ENCODE results near the gene MAGI2. TPM values are rescaled to one million over a fixed set of nuclear protein-coding genes. Genes with fewer than 3 reads are reported as not detected.

The MAGI2 gene
- total RNA-seq, 2 experiments from 2014 or later: 0.08 to 0.13 TPM

DNA sequence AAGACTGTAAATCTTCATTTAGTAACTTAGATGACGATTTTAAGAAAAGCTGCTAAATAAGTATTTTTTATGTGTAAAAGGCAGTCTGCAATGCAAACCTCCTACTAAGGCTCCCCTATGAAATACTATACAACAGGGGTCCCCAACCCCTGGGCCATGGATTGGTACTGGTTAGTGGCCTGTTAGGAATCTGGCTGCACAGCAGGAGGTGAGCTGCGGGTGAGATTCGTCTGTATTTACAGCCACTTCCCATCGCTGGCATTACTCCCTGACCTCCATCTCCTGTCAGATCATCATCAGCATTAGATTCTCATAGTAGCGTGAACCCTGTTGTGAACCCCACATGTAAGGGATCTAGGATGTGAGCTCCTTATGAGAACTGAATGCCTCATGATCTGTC lies 580.4 kb downstream of the MAGI2 start:
- CTCF ChIA-PET: no interaction called here

DNA sequence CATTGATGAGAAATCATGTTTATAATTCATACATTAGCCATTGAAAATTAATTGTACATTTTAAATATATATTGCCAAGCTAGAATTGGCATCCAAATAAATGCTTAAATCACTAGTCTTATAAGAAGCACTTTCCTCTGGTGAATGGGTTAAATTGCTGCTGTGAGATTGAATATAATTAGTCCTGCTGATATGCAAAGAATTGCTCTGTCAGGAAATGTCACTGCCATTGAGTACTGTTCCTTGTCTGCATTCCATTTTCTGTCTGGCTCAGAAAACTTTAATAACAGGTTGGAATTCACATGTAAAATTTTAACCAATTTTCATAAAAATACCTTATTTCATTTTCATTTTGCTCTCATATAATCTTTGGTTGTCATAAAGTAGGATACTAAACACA lies 589.1 kb downstream of the MAGI2 start:
- no peak overlapping the region for H3K27ac Mint-ChIP-seq
- CTCF ChIA-PET: no interaction called here
- H3K27me3 Mint-ChIP-seq: no peaks in the 10 kb centered on the region
- H3K4me3 Mint-ChIP-seq: no peak overlapping the region
- H3K36me3 Mint-ChIP-seq (ENCODE audit: low read depth): no peaks in the 10 kb centered on the region
- no peaks in the 10 kb centered on the region for H3K4me1 Mint-ChIP-seq
- POLR2A ChIA-PET: interaction anchor here (0.6 kb wide), 1 partner anchor 192 kb away, joined by 4 read pairs; no protein-coding TSS in a partner anchor
- peaks cover 9% of the 10 kb centered on the region for H3K9me3 Mint-ChIP-seq
- DNase-seq: no peak

More for the DNA sequence above, 580.4 kb downstream of the MAGI2 start:
- Mint-ChIP-seq H3K27ac (no peak overlapping the region), H3K9me3 (peaks cover 2% of the 10 kb centered on the region), H3K4me3 (no peak overlapping the region), H3K27me3 (no peaks in the 10 kb centered on the region), H3K36me3 (ENCODE audit: low read depth) (no peaks in the 10 kb centered on the region), H3K4me1 (no peaks in the 10 kb centered on the region)
- POLR2A ChIA-PET: no interaction called here
- no peak for DNase-seq

DNA sequence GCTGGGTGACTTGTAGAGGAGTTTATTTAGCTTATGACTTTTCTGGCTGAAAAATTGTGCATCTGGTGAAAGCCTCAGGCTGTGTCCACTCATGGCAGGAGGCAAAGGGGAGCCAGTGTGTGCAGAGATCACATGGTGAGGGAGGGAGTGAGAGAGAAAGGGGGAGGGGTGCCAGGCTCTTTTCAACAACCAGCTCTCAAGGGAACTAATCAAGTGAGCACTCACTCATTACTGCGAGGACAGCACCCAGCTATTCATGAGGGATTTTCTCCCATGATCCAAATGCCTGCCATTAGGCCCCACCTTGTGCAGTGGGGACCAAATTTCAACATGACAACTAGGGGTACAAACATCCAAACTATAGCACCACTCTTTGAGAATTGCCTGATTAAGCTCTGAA lies 590.2 kb downstream of the MAGI2 start:
- Mint-ChIP-seq H3K4me1 (no peaks in the 10 kb centered on the region), H3K9me3 (peaks cover 8% of the 10 kb centered on the region), H3K4me3 (no peak overlapping the region), H3K36me3 (ENCODE audit: low read depth) (no peaks in the 10 kb centered on the region), H3K27ac (no peak overlapping the region), H3K27me3 (no peaks in the 10 kb centered on the region)
- ChIA-PET CTCF (no interaction called here), POLR2A (no interaction called here)
- no peak for DNase-seq

DNA sequence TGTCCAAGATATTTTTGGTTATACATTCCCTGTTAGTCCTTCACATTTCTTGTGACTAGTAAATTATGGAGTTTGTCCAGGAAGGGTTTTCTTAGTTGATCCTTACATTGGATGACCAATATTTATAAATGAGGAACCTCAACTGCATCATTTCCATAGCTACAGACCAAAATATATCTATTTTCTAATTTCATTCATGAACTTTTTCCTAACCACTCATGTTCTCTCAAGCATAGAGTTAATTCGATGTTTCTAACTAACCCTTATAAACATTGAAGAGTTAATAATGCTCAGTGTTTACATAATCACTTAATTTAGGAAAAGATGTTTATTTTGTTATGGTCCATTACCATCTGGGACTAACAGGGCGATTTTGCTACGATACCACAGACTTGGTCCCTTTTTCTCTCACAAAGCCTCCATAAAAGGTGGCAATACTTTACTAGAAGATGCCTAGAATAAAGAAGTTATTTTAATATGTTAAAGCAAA lies 591.0 kb downstream of the MAGI2 start:
- peaks cover 11% of the 10 kb centered on the region for H3K9me3 Mint-ChIP-seq
- H3K27me3 Mint-ChIP-seq: no peaks in the 10 kb centered on the region
- no peak overlapping the region for H3K27ac Mint-ChIP-seq
- POLR2A ChIA-PET: no interaction called here
- no peak for DNase-seq
- CTCF ChIA-PET: no interaction called here
- no peak overlapping the region for H3K4me3 Mint-ChIP-seq
- H3K4me1 Mint-ChIP-seq: no peaks in the 10 kb centered on the region
- H3K36me3 Mint-ChIP-seq (ENCODE audit: low read depth): no peaks in the 10 kb centered on the region

DNA sequence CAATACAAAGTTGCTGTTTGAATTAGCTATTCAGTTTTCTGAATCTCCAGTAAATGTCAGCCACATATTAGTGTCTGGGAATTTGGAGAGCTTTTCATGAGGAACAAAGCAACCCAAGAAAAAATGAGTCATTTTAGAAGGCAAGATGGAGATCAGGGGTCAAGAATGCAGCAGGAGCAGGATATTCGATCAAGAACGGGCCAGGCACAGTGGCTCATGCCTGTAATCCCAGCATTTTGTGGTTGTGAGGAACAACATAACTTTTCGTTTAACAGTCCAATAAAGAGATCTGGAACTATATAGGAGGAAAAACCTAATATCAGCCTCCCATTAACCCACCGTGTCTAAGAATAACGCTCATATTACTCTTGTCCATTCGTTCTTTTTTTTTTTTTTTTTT lies 600.5 kb downstream of the MAGI2 start:
- H3K36me3 Mint-ChIP-seq (ENCODE audit: low read depth): no peaks in the 10 kb centered on the region
- no peak for DNase-seq
- no peaks in the 10 kb centered on the region for H3K27me3 Mint-ChIP-seq
- H3K4me3 Mint-ChIP-seq: no peak overlapping the region
- H3K4me1 Mint-ChIP-seq: no peaks in the 10 kb centered on the region
- H3K27ac Mint-ChIP-seq: no peak overlapping the region
- POLR2A ChIA-PET: no interaction called here
- peaks cover 3% of the 10 kb centered on the region for H3K9me3 Mint-ChIP-seq
- CTCF ChIA-PET: no interaction called here

DNA sequence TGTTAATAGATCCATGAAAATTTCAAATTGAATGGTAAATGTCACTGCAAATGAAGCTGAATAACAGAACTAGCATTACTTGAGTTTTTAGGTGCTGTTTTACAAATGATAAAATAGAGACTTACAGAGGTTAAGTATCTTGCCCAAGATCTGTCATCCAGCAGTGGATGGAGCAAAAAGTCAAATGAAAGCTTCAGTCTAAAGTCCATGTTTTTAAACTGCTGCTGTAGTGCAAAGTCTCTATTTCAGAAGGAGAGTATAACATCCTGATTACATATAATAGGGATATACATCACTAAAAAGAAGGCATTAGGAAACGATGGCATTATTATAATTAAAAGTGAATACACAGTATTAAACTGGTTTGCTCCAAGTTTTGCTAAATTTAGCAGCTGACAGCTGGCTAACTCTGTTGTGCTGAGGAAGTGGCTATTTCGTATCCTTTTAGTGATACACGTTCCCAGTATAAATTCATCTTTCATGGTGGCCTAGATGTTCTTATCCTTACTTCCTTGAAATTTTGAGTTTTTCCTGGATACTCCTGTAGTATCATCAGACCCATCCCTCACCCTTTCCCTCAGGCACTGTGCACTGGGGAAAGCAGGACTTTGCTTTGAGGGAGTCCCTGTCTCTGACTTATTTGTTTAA lies 603.2 kb downstream of the MAGI2 start:
- no peak overlapping the region for H3K27ac Mint-ChIP-seq
- H3K9me3 Mint-ChIP-seq: no peaks in the 10 kb centered on the region
- POLR2A ChIA-PET: no interaction called here
- no peak overlapping the region for H3K4me3 Mint-ChIP-seq
- no peak for DNase-seq
- CTCF ChIA-PET: no interaction called here
- no peaks in the 10 kb centered on the region for H3K36me3 Mint-ChIP-seq (ENCODE audit: low read depth)
- no peaks in the 10 kb centered on the region for H3K4me1 Mint-ChIP-seq
- no peaks in the 10 kb centered on the region for H3K27me3 Mint-ChIP-seq

DNA sequence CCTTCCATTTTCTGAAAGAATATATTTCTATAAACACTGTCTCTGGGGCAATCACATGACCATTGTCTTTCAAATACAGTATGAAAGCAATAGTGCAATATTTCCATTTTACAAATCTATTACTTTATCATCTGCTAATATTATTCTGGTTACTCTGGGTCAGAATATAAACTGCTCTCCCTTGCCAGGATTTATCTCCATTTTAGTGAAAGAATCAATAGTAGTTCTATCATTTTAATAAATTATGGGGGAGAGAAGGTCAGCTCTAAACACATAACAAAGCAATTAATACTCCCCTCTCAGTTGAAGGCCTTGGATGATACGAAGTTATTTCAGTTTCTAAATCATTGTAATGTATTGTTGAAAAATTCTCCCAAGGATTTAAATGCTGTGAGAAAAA lies 608.3 kb downstream of the MAGI2 start:
- ChIA-PET CTCF (no interaction called here), POLR2A (no interaction called here)
- H3K27me3 Mint-ChIP-seq: no peaks in the 10 kb centered on the region
- no peak overlapping the region for H3K27ac Mint-ChIP-seq
- H3K9me3 Mint-ChIP-seq: peaks cover 3% of the 10 kb centered on the region
- H3K4me3 Mint-ChIP-seq: no peak overlapping the region
- H3K36me3 Mint-ChIP-seq (ENCODE audit: low read depth): no peaks in the 10 kb centered on the region
- DNase-seq: no peak
- H3K4me1 Mint-ChIP-seq: no peaks in the 10 kb centered on the region

DNA sequence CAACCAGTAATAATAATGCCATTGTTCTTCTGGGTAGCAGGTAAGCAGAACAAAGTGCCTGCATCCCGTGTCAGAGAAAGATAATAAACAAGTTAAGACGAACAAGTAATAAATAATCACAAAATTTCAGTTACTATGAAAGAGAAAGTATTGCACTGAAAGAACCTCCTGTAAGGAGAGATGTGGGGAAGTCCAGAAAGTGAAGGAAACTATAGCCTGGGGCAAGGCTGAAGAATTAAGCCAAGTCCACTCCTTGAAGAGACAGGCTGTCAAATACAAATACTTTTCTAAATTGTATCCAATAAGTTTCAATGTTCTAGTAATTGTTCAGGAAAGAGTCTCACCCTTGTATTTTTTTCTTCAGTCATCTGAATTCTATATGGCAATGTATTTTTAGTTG lies 611.4 kb downstream of the MAGI2 start:
- Mint-ChIP-seq H3K4me1 (no peaks in the 10 kb centered on the region), H3K4me3 (no peak overlapping the region), H3K27me3 (no peaks in the 10 kb centered on the region), H3K36me3 (ENCODE audit: low read depth) (no peaks in the 10 kb centered on the region), H3K9me3 (peaks cover 6% of the 10 kb centered on the region), H3K27ac (no peak overlapping the region)
- ChIA-PET POLR2A (no interaction called here), CTCF (no interaction called here)
- no peak for DNase-seq

DNA sequence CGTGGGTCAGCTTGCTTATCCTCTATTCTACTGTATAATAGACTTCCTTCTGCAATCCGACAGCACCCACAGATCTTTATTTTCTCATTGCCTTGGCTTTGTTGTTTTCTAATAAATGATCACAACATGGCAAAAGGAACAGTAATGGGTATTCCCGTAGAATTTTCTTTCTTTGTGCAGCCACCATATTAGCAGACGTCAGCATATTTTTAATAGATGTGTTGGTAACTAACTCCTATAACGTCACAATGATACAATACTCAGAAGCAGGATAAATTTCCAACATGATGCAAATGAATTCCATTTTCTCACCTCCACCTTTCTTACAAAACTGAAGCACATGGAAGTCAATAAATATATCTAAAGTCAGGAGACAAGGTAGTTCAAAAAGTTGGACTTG lies 617.6 kb downstream of the MAGI2 start:
- H3K36me3 Mint-ChIP-seq (ENCODE audit: low read depth): no peaks in the 10 kb centered on the region
- H3K27me3 Mint-ChIP-seq: no peaks in the 10 kb centered on the region
- H3K4me3 Mint-ChIP-seq: no peak overlapping the region
- no peaks in the 10 kb centered on the region for H3K4me1 Mint-ChIP-seq
- peaks cover 12% of the 10 kb centered on the region for H3K9me3 Mint-ChIP-seq
- POLR2A ChIA-PET: no interaction called here
- DNase-seq: no peak
- H3K27ac Mint-ChIP-seq: no peak overlapping the region
- CTCF ChIA-PET: no interaction called here

DNA sequence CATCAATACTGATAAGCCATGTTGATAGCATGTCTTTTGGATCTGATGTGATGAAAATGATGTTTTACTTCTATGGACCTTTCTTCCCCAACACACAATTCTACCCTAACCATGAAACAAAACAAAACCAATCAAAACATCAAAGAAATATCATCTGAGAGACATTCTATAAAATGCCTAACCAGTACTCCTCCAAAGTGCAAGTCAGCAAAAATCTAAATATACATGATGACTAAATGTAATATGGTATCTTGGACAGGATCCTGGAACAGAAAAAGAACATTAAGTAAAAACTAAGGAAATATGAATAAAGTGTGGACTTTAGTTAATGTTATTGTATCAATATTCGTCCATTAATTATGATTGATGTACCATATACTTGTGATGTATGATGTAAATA lies 625.1 kb downstream of the MAGI2 start:
- H3K9me3 Mint-ChIP-seq: peaks cover under 1% of the 10 kb centered on the region
- H3K4me1 Mint-ChIP-seq: no peaks in the 10 kb centered on the region

DNA sequence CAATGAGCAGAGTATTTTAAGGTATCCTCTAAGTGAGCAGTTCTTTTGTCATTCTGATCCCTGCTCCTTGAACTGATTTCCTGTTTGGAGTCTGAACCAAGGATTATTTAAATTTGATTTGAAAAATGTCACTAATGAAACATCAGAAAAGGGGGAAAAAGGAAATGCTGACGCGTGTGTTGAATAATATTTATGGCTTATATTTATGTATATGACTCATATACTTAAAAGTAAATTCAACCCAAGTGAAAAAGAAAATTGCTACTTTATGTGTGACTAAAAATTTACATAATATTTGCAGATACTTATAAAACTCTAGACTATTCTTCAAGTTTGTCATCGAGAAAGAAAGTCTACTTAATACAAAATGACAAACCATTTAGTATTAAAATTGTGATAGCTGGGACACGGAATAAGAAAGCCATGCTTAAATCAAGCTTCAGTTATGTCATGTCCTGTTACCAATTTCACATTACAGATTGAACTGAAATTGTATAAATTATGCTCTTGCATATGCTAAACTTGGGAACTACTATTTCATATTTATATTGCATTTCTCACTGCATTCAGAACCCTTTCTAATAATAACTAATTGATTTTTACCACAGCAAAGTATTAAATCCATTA lies 649.9 kb downstream of the MAGI2 start:
- no peaks in the 10 kb centered on the region for H3K4me1 Mint-ChIP-seq
- DNase-seq: no peak
- ChIA-PET POLR2A (no interaction called here), CTCF (no interaction called here)
- H3K27me3 Mint-ChIP-seq: no peaks in the 10 kb centered on the region
- H3K9me3 Mint-ChIP-seq: no peaks in the 10 kb centered on the region
- H3K27ac Mint-ChIP-seq: no peak overlapping the region
- H3K4me3 Mint-ChIP-seq: no peak overlapping the region
- H3K36me3 Mint-ChIP-seq (ENCODE audit: low read depth): no peaks in the 10 kb centered on the region

More for the DNA sequence above, 625.1 kb downstream of the MAGI2 start:
- Mint-ChIP-seq H3K27me3 (no peaks in the 10 kb centered on the region), H3K4me3 (no peak overlapping the region), H3K27ac (no peak overlapping the region), H3K36me3 (ENCODE audit: low read depth) (no peaks in the 10 kb centered on the region)
- DNase-seq: no peak
- POLR2A ChIA-PET: no interaction called here
- CTCF ChIA-PET: no interaction called here

DNA sequence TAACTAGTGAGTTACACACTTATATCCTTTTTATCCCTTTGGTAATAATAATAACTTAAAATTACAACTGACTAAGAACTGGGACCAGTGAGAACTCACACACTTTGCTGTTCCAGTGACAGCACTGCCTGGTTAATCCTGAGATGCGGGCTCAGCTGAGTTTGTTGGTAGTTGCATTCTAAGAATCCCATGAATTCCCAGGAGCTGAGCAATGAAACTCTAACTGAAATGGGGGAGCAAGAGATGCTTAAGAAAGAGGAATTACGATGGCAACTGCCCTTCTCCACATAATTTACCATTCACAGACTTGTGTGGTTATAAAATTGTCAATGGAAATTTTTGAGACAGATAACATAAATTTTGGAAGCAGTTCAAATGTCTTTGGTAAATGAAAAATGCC lies 659.4 kb downstream of the MAGI2 start:
- no peak for DNase-seq
- ChIA-PET POLR2A (no interaction called here), CTCF (no interaction called here)
- Mint-ChIP-seq H3K4me3 (no peak overlapping the region), H3K9me3 (no peaks in the 10 kb centered on the region), H3K27ac (no peak overlapping the region), H3K36me3 (ENCODE audit: low read depth) (no peaks in the 10 kb centered on the region), H3K27me3 (no peaks in the 10 kb centered on the region), H3K4me1 (no peaks in the 10 kb centered on the region)

DNA sequence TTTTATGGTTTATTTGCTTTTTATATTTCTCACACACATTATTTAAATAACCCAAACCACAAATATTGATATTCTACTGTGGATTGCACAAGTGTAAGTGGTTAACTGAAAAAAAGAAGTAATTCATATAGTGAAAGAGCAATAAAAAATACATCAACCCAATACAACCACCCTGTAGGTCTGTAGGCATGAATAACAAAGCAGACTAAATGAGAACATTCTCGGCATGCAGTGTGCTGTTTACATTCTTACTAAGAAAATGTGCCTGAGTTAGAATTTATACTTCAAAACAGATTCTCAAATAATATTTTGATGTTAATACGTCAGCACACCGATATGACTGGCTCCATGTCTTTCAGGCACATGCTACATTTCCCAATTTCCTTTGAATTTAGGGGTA lies 660.8 kb downstream of the MAGI2 start:
- Mint-ChIP-seq H3K36me3 (ENCODE audit: low read depth) (no peaks in the 10 kb centered on the region), H3K9me3 (no peaks in the 10 kb centered on the region), H3K27me3 (no peaks in the 10 kb centered on the region), H3K4me3 (no peak overlapping the region), H3K27ac (no peak overlapping the region), H3K4me1 (no peaks in the 10 kb centered on the region)
- ChIA-PET POLR2A (no interaction called here), CTCF (no interaction called here)
- DNase-seq: no peak

DNA sequence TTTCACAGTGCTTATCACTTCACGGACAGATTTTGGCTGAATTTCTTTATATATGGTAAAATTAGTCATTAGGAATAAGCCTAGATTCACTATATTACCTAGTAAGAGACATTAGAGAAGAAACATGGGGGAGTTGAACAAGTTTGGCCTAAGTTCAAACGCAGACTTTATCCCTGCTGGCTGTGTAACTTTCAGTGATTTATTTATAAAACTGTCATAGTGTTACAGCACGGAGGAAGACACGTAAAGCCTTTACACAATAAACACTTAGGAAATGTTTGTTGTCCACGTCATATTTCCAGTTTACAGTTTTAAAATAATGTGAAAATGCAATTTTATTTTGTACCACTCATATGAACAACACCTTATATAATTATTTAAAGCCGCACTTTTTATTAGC lies 661.5 kb downstream of the MAGI2 start:
- no peaks in the 10 kb centered on the region for H3K36me3 Mint-ChIP-seq (ENCODE audit: low read depth)
- H3K9me3 Mint-ChIP-seq: no peaks in the 10 kb centered on the region
- ChIA-PET CTCF (interaction anchor here (0.7 kb wide), 1 partner anchor 11 kb away, joined by 3 read pairs; no protein-coding TSS in a partner anchor), POLR2A (no interaction called here)
- DNase-seq: no peak
- H3K4me1 Mint-ChIP-seq: no peaks in the 10 kb centered on the region
- H3K27me3 Mint-ChIP-seq: no peaks in the 10 kb centered on the region
- H3K27ac Mint-ChIP-seq: no peak overlapping the region
- no peak overlapping the region for H3K4me3 Mint-ChIP-seq

Measured in activated CD4-positive, alpha-beta memory T cell treated with anti-CD3 and anti-CD28 coated beads, Interleukin-2, amount 10 ng/mL, durations not matched to agents 7 days and 5 days (primary cell).